ENCODE results near the gene TMEM250.

The TMEM250 gene

DNA sequence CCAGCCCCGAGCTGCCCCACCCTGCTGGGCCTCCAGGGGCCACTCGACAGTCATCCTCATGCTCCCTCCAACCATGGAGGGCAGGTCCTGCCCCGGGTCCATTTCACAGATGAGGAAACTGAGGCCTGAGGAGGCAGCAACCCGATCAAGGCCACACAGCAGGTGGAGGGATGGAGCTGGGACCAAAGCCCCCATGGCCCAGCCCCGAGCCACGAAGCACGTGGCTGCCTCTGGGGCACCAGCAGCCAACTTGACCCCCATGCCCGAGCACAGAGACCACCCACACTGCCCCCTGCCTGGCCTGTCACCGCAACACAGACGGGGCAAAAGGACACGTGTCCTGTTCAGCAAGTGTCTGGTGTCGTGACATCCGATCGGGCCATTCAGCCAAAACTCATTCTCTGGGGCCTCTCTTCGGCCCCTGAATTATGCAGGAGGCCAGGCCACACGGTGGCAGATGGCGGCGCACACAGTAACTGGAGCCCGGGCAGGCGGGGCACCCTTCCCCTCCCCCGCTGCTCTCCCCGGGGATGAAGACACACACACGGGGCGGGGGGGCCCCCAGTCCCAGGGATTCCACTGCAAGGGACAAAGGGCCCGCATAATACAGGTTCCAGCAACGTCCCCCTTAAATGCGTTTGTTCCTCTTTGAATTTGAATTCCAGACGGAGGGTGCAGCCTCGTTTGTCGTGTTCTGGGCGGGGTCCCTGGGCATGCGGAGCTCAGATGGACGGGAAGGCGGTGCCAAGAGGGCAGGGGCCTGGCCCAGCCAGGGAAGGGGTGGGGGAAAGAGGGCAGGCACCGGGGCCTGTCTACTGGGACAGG is 29.4 kb upstream of the TMEM250 start:
- DNase-seq (ENCODE audit: low read depth): no peak
- TF ChIP-seq CTCF (IDR thresholded peaks at IDR 0.05; ENCODE audit: control insufficient read depth, insufficient read depth, low read depth, low read length, missing control alignments): no peak
- H3K4me3 ChIP-seq (ENCODE audit: control insufficient read depth, low read depth, low read length): no peak overlapping the region

DNA sequence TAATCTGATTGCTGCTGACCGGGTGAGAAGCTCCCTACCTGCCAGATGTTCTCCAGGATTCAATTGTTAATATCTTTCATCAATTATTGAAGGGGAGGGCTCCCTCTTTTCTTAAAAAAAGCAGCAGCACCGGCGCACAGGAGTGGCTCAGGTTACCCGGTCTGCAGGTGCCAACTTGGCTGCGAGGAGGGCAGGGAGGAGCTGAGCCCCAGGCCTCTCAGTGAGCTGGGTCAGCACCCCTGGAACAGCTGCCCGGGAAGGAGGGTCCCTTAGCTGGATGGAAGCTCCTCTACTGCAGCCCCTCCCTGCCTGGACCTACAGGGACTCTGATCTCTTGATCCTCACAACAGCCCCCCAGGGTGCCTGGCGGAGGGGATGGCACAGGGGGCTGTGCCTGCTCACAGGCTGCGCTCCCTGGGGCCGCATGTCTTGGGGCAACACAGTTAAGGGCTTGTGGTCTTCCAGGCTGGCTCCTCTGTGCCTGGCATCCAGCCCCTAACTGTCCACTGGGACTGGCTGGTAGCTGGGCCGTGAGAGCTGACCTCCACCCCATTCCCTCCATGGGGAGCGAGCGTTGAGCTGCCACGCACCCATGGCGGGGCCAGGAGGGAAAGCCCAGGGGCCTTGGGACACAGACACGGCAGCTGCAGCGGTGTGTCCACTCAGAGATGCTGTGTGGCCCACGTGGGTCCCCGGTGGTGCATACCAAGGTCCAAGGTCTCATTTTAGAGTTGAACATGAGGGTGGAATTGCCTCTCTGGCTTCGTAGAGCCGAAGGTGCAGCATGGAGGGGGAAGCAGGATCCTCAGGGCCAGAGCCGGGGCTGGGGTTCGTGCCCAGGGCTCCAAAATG is 28.6 kb upstream of the TMEM250 start:
- H3K4me3 ChIP-seq (ENCODE audit: control insufficient read depth, low read depth, low read length): no peak overlapping the region
- TF ChIP-seq CTCF (IDR thresholded peaks at IDR 0.05; ENCODE audit: control insufficient read depth, insufficient read depth, low read depth, low read length, missing control alignments): no peak
- DNase-seq (ENCODE audit: low read depth): no peak

DNA sequence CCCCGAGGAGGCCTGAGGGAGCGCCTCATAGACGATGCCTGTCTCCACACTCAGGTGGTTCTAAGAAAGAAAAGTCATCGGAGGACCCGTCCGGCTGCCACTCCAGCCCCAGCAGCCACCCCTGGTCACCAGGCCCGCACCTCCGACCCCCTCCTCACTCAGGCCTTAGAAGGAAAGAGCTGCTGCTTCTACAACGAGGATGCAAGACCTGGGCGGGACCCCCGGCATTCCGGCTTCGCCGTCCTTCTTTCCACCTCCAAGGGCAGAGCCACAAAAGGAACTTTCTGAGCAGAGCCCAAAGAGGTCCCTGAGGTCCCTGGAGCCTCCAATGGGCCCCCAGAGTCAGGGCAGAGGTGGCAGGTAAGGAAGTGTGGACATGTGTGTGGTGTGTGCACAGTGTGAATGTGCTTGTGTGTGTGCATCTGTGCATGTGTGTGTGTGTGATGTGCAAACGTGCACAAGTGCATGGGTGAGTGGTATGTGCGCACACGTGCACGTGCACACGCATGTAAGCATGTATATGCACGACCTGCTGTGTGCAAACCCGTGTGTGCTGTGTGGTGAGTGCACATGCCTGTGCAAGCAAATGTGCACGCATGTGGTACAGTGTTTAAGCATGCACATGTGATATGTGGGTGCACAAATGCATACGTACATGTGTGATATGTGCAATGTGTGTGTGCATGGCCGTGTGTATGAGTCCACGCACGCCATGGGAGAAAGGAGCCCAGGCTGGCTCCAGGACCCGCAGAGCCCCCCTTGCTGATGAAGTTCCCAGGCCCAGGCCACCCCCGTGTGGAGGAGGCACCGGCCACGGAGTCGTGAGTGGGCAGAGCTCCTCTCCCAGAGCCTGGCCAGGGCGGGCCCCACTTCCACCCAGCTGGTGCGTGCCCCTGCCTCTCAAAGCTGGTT is 27.7 kb upstream of the TMEM250 start:
- DNase-seq (ENCODE audit: low read depth): no peak
- no peak overlapping the region for H3K4me3 ChIP-seq (ENCODE audit: control insufficient read depth, low read depth, low read length)
- TF ChIP-seq CTCF (IDR thresholded peaks at IDR 0.05; ENCODE audit: control insufficient read depth, insufficient read depth, low read depth, low read length, missing control alignments): no peak

GRCh38 chr9:136145580-136145979 is 26.9 kb upstream of the TMEM250 start:
- H3K4me3 ChIP-seq (ENCODE audit: control insufficient read depth, low read depth, low read length): no peak overlapping the region
- no peak for DNase-seq (ENCODE audit: low read depth)
- TF ChIP-seq CTCF (IDR thresholded peaks at IDR 0.05; ENCODE audit: control insufficient read depth, insufficient read depth, low read depth, low read length, missing control alignments): no peak

DNA sequence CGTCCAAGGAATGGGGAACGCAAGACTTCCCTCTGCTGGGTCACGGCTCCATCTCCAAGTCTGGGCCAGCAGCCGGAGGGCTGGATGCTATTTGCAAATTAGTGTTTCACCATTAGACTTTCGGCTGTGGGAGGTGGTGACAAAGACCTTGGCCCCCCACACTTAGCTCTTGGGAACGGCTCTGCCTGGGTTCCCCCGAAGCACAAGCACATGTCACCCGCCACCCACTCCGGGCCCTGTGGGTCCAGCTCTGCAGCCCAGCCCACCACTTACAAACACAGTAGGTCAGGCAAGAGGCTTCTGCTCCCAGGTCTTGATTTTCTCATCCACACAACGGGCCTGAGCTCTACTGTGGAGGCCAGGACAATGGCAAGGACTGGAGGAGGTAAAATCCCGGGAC is 25.8 kb upstream of the TMEM250 start:
- no peak for TF ChIP-seq CTCF (IDR thresholded peaks at IDR 0.05; ENCODE audit: control insufficient read depth, insufficient read depth, low read depth, low read length, missing control alignments)
- DNase-seq (ENCODE audit: low read depth): no peak
- H3K4me3 ChIP-seq (ENCODE audit: control insufficient read depth, low read depth, low read length): no peak overlapping the region

Measured in AG09309 (cell line).